Pulmonary artery endothelial cell (primary cell): Measurements from ENCODE around the gene AVL9. TPM values are rescaled to one million over a fixed set of nuclear protein-coding genes. Genes with fewer than 3 reads are reported as not detected.
"Not testable (repeated sequence)": the region's sequence is repeated elsewhere in the genome, so short reads cannot be mapped to it uniquely, and the experiment has no call there.

Source experiments
- DNase-seq: peaks from one replicate; pipeline ENCODE4 v3.0.0-alpha.2; 2011; ENCODE audit warnings: low read depth, low spot score
- total RNA-seq: library from RNA; depleted of rRNA; stranded (reverse); fragments of >200 nt; gene quantifications from 2 replicates; pipeline ENCODE4 v1.2.3, GENCODE V29; 2014

AVL9 gene
- 32.9 TPM in 2 replicates for total RNA-seq

DNA sequence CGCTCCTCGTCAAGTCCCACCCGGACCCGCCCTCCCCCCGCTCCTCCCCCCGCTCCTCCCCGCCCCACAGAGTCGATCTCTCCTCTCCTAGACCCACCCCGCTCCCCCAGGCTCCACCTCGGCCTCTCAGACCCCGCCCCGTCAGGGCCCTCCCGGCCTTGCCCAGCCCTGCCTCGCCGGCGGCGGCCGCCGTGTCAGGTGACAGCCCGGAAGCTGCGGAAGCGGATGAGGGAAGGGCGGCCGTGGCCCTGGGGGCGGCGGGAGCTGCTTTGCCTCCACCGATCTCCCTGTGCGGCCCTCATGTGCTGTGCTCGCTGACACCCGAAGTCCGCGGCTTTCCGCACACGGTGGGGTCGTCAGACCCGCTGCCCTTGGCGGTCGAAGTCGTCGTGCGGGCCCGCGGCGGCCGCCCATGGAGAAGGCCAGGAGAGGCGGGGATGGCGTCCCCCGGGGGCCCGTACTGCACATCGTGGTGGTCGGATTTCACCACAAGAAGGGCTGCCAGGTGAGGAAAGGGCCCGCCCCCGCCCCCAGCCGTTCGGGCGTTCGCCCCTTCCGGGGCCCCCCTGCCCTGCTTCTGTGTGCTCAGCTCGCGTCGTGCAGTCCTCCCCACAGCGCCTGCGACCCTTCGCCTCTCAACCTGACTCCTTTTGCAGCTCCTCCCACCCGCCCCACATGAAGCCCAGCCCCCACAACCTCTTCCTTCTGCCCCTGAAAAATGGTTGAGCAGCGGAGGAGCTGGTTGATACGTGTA lies at the start of gene AVL9:
AVL9 (plus strand) TSS at position 192 of the 754 bp plus-strand sequence; CDS start at position 413, 221 bp downstream.
- DNase-seq = peak; percentile 87

DNA sequence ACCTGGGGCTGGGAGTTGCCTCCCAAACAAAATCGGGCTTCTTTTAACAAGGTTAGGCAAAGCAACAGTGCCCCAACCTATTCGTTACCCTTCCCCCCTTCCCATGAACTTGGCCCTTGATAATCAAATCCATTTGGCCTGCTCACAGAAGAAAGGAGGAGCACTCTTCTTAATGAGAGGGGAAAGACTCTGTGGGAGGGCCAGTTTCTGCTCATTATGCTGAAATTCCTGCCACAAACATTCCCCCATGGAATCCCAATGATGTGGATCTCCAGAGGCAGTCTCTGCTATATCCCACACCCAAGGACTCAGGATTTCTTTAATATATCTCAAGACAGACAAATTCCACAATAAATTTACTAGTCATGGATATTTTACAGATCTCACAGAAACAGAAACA lies 48.1 kb upstream of the AVL9 start:
- DNase-seq = no peak

DNA sequence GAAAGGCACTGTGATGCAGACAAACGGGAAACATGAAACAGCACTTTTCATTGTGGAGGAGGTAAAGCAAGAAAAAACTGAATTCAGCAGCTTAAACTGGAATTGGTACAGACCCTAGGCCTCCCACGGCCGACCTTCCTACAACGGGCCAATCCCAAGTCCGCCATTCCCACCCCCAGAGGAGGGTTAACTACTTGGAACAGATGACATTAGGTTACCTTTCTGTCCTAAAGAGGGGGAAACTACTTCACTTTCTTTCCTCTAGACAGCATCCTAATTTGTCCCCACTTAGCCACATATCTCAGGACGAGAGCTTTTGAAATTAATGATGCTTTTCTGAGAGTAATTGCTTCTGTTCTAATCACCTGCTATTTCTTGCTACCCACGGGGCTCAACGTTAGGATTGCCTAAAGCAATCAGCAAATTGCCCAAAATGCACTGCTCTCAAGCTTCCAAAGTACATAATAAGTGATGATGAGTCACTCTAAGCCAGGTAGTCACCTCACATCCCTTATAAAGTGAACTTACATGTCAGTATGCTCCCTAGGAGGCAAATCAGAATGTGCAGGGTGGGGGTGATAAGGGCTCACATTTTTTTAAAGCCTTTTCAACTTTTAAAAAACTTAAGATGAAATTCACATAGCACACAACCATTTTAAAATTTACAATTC lies 41.8 kb upstream of the AVL9 start:
- DNase-seq = no peak

- no peak for DNase-seq
Observed at GRCh38 chr7:32458025-32458424, 37.3 kb upstream of the AVL9 start.

- DNase-seq = no peak
Observed at GRCh38 chr7:32459788-32460187, 35.5 kb upstream of the AVL9 start.

DNA sequence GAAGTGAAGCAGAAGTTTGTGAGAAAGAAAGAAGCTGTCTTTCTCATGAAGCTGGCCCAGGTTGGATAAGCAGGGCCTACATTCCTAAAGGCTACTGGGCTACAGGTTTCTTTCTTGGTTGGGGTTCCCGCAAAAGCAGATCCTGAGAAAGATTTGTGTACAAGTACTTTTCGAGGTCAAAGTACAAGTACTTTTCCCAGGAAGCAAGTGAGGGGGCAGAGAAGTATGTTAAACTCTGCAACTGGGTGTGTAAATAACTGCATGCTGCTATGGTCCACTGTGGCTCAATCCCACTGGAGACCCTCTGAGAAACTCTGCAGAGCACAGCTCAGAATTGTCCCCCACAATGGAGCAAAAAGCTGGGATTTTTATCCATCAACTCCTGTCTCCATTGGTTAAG lies 33.8 kb upstream of the AVL9 start:
- DNase-seq = no peak

DNA sequence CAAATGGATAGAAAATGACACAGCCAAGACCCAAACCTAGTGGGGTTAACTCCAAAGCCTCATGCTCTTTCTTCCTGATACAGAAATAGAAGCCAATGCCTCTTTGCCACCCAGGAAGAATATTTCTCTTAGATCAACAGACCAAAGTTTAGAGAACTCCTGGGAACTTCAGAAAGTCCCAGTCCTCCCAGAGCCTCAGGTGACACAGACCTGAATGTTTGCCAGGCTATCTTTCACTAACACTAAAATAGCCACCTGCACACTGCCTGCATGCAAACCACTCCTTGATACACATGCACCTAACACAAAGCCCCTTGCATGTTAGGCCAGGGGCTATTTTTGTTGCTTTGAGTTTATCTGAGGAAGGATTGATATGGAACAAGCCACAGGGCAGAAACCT lies 32.8 kb upstream of the AVL9 start:
- no peak for DNase-seq

- DNase-seq = no peak
Observed at GRCh38 chr7:32462977-32463376, 32.3 kb upstream of the AVL9 start.

DNA sequence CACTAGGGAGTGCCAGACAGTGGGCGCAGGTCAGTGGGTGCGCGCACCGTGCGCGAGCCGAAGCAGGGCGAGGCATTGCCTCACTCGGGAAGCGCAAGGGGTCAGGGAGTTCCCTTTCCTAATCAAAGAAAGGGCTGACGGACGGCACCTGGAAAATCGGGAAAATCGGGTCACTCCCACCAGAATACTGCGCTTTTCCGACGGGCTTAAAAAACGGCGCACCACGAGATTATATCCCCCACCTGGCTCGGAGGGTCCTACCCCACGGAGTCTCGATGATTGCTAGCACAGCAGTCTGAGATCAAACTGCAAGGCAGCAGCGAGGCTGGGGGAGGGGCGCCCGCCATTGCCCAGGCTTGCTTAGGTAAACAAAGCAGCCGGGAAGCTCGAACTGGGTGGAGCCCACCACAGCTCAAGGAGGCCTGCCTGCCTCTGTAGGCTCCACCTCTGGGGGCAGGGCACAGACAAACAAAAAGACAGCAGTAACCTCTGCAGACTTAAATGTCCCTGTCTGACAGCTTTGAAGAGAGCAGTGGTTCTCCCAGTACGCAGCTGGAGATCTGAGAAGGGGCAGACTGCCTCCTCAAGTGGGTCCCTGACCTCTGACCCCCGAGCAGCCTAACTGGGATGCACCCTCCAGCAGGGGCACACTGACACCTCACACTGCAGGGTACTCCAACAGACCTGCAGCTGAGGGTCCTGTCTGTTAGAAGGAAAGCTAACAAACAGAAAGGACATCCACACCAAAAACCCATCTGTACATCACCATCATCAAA lies 30.5 kb upstream of the AVL9 start:
- not testable (repeated sequence) for DNase-seq

- DNase-seq = not testable (repeated sequence)
Observed at GRCh38 chr7:32470004-32470403, 25.3 kb upstream of the AVL9 start.

- DNase-seq = no peak
Observed at GRCh38 chr7:32470871-32471270, 24.4 kb upstream of the AVL9 start.

GRCh38 chr7:32472015-32472414 lies 23.3 kb upstream of the AVL9 start:
- DNase-seq = no peak

GRCh38 chr7:32474008-32474407 lies 21.3 kb upstream of the AVL9 start:
- DNase-seq = no peak

GRCh38 chr7:32476816-32477648 lies 18.3 kb upstream of the AVL9 start:
- DNase-seq = no peak

- no peak for DNase-seq
Observed at GRCh38 chr7:32477649-32477980, 17.7 kb upstream of the AVL9 start.

DNA sequence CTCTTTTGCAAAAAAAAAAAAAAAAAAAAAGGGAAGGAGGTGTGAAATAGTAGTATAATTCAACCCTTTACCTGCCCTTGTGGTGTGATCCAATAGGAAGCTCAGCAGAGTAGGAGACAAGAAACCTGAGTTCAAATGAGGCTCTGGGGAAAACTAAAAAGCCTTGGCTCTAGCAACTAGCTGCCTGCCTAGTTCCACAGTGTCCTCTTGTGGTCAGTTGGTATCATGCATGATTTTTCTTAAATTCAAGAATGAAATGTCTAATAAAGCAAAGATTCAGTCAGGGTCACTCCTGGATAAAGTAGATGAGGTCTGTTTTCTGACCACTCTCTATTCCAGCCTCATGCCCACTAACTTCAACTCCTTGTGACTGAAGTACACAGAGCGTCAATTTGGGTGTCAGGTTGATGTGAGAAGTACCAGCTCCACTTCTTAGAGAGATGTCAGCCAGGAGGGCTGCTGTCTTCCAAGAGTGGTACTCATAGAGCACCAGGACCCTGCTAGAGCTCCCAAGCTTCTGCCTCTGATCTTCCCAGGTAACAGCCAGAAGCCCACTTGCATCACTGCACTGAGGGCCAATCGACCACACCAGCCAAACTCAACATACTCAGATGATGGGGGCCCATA lies 15.6 kb upstream of the AVL9 start:
- no peak for DNase-seq

GRCh38 chr7:32481176-32481575 lies 14.1 kb upstream of the AVL9 start:
- DNase-seq = no peak

DNA sequence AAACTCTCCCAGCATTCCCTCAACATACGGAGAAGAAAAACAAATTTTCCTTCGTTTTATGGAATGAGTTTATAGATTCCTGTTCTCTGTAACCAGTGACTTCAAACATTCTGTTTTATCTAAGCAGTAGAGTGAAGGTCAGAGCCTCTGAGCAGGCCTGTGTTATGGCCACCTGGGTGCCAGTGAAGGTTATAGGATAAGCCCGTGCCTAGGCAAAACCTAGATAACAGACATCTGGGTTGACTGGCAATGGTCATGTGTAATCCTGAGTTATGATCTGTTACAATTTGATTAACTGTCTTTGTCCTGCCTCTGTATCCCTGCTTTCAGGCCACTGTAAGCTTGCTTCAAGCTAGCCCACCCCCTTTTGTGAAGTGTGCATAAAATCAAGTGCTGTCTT lies 13.4 kb upstream of the AVL9 start:
- no peak for DNase-seq

GRCh38 chr7:32489788-32490126 lies 5.5 kb upstream of the AVL9 start:
- DNase-seq = no peak

DNA sequence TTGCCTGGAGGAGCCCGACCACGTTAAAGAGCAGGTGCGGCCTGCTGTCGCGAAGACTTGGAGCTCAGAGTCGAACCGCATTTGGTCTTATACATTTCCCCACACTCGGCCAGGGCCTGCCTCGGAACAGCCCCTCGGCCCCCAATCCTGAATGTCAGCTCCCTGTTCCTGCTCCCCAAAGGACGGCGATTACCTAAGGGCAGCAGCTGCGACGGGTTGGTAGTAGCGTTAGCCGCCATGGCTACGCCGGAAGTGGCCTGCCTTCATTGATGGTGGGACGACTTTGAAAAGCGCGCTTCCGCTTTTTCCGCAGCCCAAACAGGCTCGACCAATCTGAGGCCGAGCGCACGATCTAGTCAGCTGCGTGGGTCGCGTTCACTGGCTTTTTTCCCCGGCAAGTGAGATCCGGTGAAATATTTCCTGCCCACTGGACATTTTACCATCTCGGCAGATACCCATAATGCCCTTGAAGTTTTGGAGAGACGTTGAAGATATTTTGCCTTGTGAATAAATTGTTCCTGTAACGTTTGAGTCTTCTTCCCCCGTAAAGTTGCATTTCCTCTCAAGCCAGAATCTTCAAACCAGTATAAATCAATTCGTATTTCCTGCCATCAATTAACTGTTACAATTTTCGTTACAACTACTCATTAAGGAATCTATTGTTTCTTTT lies 5.0 kb upstream of the AVL9 start, which contains the start of gene LSM5:
LSM5 (minus strand) TSS at position 254 of the 670 bp plus-strand sequence; CDS start at position 239, 15 bp downstream.
- DNase-seq = peak; percentile 84

- no peak for DNase-seq
Observed at GRCh38 chr7:32494946-32495297, 367 bp upstream of the AVL9 start.
